HepG2 (cell line): ENCODE results near the gene FBXL12. TPM values are rescaled to one million over a fixed set of nuclear protein-coding genes. Genes with fewer than 3 reads are reported as not detected.

Experiments
- BATF2 ChIP-seq: sonication (generic); formaldehyde crosslinking; IDR thresholded peaks from 2 replicates; pipeline ENCODE4 v1.8.0; 2022; ENCODE audit warnings: mild to moderate bottlenecking, missing genetic modification reagents, moderate library complexity
- DNMT1 ChIP-seq: sonication (generic); formaldehyde crosslinking; IDR thresholded peaks from 2 replicates; pipeline ENCODE4 v1.5.1; 2020; ENCODE audit warnings: mild to moderate bottlenecking, missing genetic modification reagents
- FOXJ3 ChIP-seq: sonication (generic); formaldehyde crosslinking; IDR thresholded peaks from 2 replicates; pipeline ENCODE4 v1.4.0; 2020; ENCODE audit warnings: missing genetic modification reagents, mild to moderate bottlenecking, borderline replicate concordance
- MEIS1 ChIP-seq: sonication (generic); formaldehyde crosslinking; IDR thresholded peaks from 2 replicates; pipeline ENCODE4 v1.9.0; 2021; ENCODE audit warnings: mild to moderate bottlenecking, missing genetic modification reagents, moderate library complexity, borderline replicate concordance
- MYPOP ChIP-seq: sonication (generic); formaldehyde crosslinking; IDR thresholded peaks from 2 replicates; pipeline ENCODE4 v1.8.1; 2023; ENCODE audit warnings: mild to moderate bottlenecking, moderate library complexity, missing genetic modification reagents
- SRY ChIP-seq: sonication (generic); formaldehyde crosslinking; IDR thresholded peaks from 2 replicates; pipeline ENCODE4 v1.8.0; 2022; ENCODE audit warnings: mild to moderate bottlenecking, missing genetic modification reagents
- YEATS2 ChIP-seq: sonication (generic); formaldehyde crosslinking; IDR thresholded peaks from 2 replicates; pipeline ENCODE4 v1.4.0; 2020; ENCODE audit warnings: missing genetic modification reagents, borderline replicate concordance
- ZNF143 ChIP-seq: sonication (generic); formaldehyde crosslinking; IDR thresholded peaks from 2 replicates; pipeline ENCODE4 v1.4.0; 2020; ENCODE audit warnings: missing genetic modification reagents
- ZNF329 ChIP-seq: sonication (generic); formaldehyde crosslinking; IDR thresholded peaks from 2 replicates; pipeline ENCODE4 v1.9.0; 2021; ENCODE audit warnings: low read depth, mild to moderate bottlenecking, missing genetic modification reagents
- ZNF629 ChIP-seq: sonication (generic); formaldehyde crosslinking; conservative IDR thresholded peaks from 2 replicates; pipeline ENCODE4 v1.5.0; 2020; ENCODE audit warnings: missing genetic modification reagents
- ZNF850 ChIP-seq: sonication (generic); formaldehyde crosslinking; conservative IDR thresholded peaks from 2 replicates; pipeline ENCODE4 v1.9.0; 2021; ENCODE audit warnings: mild to moderate bottlenecking, missing genetic modification reagents
- polyA plus RNA-seq, 8 experiments: library from polyadenylated mRNA; depleted of rRNA in 3 of 8; stranded (reverse) in 7 of 8; unstranded in 1 of 8; fragments of >200 nt; fragmentation: Illumina TruSeq in 4 of 8; extraction: Trizol in 4 of 8; gene quantifications; 2 replicates each; pipeline versions ENCODE4 v1.2.1 to v1.2.3, GENCODE V29; 2011 to 2016; ENCODE audit warnings: low read depth in 4 of 8, missing spikeins in 1 of 8, mixed read lengths in 1 of 8; ENCODE audit not compliant: insufficient read depth in 1 of 8
- total RNA-seq, 5 experiments: library from RNA; depleted of rRNA; stranded (reverse); fragments of >200 nt; fragmentation: Illumina TruSeq; extraction: Trizol; gene quantifications; 2 replicates each; pipeline ENCODE4 v1.2.3, GENCODE V29; 2016; ENCODE audit warnings: low read depth in 1 of 5
- TF ChIP-seq, protein P1 (sequence below): sonication (generic); formaldehyde crosslinking; IDR thresholded peaks from 2 replicates; pipeline ENCODE4 v1.8.0; 2022; ENCODE audit warnings: mild to moderate bottlenecking, missing genetic modification reagents, borderline replicate concordance
- TF ChIP-seq, protein P2 (sequence below): sonication (generic); formaldehyde crosslinking; IDR thresholded peaks from 2 replicates; pipeline ENCODE4 v1.9.0; 2021; ENCODE audit warnings: missing genetic modification reagents, borderline replicate concordance
- TF ChIP-seq, protein P3 (sequence below): sonication (generic); formaldehyde crosslinking; IDR thresholded peaks from 2 replicates; pipeline ENCODE4 v1.9.0; 2022; ENCODE audit warnings: low read depth, missing genetic modification reagents

The FBXL12 gene
- total and polyA plus RNA-seq, 2 of the 13 experiments (the other 11 are each of a cell fraction or from before 2014, with no cell fraction given) = 20.4 to 23.1 TPM

- TF ChIP-seq MEIS1 (CRISPR knock-in tag) = 0 out of 2 replicates have a peak, but pooled peaks have one; percentile 35
- TF ChIP-seq, protein P1, sequence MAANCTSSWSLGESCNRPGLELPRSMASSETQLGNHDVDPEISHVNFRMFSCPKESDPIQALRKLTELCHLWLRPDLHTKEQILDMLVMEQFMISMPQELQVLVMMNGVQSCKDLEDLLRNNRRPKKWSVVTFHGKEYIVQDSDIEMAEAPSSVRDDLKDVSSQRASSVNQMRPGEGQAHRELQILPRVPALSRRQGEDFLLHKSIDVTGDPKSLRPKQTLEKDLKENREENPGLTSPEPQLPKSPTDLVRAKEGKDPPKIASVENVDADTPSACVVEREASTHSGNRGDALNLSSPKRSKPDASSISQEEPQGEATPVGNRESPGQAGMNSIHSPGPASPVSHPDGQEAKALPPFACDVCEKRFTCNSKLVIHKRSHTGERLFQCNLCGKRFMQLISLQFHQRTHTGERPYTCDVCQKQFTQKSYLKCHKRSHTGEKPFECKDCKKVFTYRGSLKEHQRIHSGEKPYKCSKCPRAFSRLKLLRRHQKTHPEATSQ = no peak
- TF ChIP-seq ZNF850 (CRISPR knock-in tag) = no peak
- TF ChIP-seq SRY = peak; percentile 61; the same call in 1 of the 2 replicates
- peak; percentile 97 for TF ChIP-seq YEATS2 (CRISPR knock-in tag)
- no peak for TF ChIP-seq BATF2 (CRISPR knock-in tag)
- 0 out of 2 replicates have a peak, but pooled peaks have one; percentile 31 for TF ChIP-seq ZNF629 (CRISPR knock-in tag)
- TF ChIP-seq ZNF143 (CRISPR knock-in tag) = peak; percentile 68
- TF ChIP-seq, protein P2, sequence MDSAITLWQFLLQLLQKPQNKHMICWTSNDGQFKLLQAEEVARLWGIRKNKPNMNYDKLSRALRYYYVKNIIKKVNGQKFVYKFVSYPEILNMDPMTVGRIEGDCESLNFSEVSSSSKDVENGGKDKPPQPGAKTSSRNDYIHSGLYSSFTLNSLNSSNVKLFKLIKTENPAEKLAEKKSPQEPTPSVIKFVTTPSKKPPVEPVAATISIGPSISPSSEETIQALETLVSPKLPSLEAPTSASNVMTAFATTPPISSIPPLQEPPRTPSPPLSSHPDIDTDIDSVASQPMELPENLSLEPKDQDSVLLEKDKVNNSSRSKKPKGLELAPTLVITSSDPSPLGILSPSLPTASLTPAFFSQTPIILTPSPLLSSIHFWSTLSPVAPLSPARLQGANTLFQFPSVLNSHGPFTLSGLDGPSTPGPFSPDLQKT = no peak
- TF ChIP-seq DNMT1 = no peak
- TF ChIP-seq FOXJ3 (CRISPR knock-in tag) = 0 out of 2 replicates have a peak, but pooled peaks have one; percentile 37
- TF ChIP-seq MYPOP (CRISPR knock-in tag) = no peak
- TF ChIP-seq, protein P3, sequence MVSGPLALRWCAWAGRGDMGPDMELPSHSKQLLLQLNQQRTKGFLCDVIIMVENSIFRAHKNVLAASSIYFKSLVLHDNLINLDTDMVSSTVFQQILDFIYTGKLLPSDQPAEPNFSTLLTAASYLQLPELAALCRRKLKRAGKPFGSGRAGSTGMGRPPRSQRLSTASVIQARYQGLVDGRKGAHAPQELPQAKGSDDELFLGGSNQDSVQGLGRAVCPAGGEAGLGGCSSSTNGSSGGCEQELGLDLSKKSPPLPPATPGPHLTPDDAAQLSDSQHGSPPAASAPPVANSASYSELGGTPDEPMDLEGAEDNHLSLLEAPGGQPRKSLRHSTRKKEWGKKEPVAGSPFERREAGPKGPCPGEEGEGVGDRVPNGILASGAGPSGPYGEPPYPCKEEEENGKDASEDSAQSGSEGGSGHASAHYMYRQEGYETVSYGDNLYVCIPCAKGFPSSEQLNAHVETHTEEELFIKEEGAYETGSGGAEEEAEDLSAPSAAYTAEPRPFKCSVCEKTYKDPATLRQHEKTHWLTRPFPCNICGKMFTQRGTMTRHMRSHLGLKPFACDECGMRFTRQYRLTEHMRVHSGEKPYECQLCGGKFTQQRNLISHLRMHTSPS = no peak
- TF ChIP-seq ZNF329 (CRISPR knock-in tag) = no peak
These were observed 8.7 kb upstream of the FBXL12 start, which contains the start of gene UBL5 (continued) for GRCh38 chr19:9827289-9828238.
